ENCODE measurements around the gene PTRHD1. TPM values are rescaled to one million over a fixed set of nuclear protein-coding genes. Genes with fewer than 3 reads are reported as not detected.

PTRHD1 gene
- total RNA-seq, 2 experiments from 2014 or later, result 15.3 to 15.7 TPM

DNA sequence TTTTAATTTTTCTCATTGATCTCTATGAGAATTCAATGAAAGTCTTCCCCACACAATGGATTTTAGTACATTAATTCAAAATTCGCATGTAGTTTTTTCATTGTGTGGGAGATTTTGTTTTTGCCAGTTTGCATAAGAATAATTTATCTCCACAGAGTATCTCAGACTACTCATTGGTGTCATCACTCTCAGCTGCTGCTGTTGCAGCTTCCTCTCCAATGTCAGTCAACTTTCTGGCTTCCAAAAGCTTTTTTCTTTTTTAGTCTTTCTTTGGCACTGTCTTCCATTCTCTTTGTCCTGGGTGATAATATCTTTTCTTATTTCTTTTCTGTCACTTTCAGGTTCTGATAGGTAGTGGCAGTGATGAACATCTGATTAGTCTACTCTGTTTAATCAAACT is 50.5 kb downstream of the PTRHD1 start:
- Histone ChIP-seq H3K27me3 (ENCODE audit: control insufficient read depth in 1 of 2, insufficient read depth in 2 of 2, low read length in 2 of 2) (no peaks in the 10 kb centered on the region), H3K4me1 (ENCODE audit: insufficient read depth, low read length) (no peaks in the 10 kb centered on the region), H3K9me3 (ENCODE audit: control insufficient read depth in 1 of 2, insufficient read depth in 1 of 2, low read length in 2 of 2) (no peaks in the 10 kb centered on the region), H3K4me3 (ENCODE audit: low read length) (no peak overlapping the region), H3K27ac (ENCODE audit: low read depth in 1 of 2, low read length in 2 of 2) (no peak overlapping the region), H3K36me3 (ENCODE audit: insufficient read depth, low read length) (peaks cover 37% of the 10 kb centered on the region)
- no peaks in the 10 kb centered on the region for H3K27me3 Mint-ChIP-seq
- intact Hi-C loops (cut with DNase I, micrococcal nuclease), result no loop called here
- TF ChIP-seq, protein P1, sequence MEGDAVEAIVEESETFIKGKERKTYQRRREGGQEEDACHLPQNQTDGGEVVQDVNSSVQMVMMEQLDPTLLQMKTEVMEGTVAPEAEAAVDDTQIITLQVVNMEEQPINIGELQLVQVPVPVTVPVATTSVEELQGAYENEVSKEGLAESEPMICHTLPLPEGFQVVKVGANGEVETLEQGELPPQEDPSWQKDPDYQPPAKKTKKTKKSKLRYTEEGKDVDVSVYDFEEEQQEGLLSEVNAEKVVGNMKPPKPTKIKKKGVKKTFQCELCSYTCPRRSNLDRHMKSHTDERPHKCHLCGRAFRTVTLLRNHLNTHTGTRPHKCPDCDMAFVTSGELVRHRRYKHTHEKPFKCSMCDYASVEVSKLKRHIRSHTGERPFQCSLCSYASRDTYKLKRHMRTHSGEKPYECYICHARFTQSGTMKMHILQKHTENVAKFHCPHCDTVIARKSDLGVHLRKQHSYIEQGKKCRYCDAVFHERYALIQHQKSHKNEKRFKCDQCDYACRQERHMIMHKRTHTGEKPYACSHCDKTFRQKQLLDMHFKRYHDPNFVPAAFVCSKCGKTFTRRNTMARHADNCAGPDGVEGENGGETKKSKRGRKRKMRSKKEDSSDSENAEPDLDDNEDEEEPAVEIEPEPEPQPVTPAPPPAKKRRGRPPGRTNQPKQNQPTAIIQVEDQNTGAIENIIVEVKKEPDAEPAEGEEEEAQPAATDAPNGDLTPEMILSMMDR (IDR thresholded peaks at IDR 0.05), result no peak
- no peak overlapping the region for H3K27ac Mint-ChIP-seq
- DNase-seq (no peak), ATAC-seq (ENCODE audit: poor library complexity) (no peak)
- POLR2A ChIA-PET, result no interaction called here
- CTCF ChIA-PET, result no interaction called here
- H3K4me3 Mint-ChIP-seq, result no peak overlapping the region
- H3K4me1 Mint-ChIP-seq (ENCODE audit: low read depth), result peaks cover 30% of the 10 kb centered on the region
- H3K36me3 Mint-ChIP-seq (ENCODE audit: low read depth), result peaks cover 71% of the 10 kb centered on the region
- no peaks in the 10 kb centered on the region for H3K9me3 Mint-ChIP-seq

DNA sequence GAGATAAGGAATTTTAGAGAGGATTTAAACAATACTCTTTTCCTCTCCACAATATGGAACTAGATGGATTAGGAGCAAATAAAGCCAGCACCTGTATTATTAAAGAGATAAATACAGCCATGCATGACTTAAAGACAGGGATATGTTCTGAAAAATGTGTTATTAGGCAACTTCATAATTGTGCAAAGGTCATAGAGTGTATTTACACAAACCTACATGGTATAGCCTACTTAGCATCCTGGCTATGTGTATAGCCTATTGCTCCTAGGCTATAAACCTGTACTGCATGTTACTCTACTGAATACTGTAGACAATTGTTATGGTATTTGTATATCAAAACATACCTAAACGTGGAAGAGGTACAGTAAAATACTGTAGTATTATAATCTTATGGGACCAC is 53.0 kb downstream of the PTRHD1 start:
- intact Hi-C loops (cut with DNase I, micrococcal nuclease), result no loop called here
- H3K36me3 Mint-ChIP-seq (ENCODE audit: low read depth), result peaks cover 56% of the 10 kb centered on the region

More for the DNA sequence above, 53.0 kb downstream of the PTRHD1 start:
- Mint-ChIP-seq H3K27ac (no peak overlapping the region), H3K4me1 (ENCODE audit: low read depth) (peaks cover 27% of the 10 kb centered on the region), H3K9me3 (no peaks in the 10 kb centered on the region), H3K4me3 (no peak overlapping the region), H3K27me3 (no peaks in the 10 kb centered on the region)
- CTCF ChIA-PET, result interaction anchor here (1.2 kb wide), 1 partner anchor 9 kb away, joined by 3 read pairs; no protein-coding TSS in a partner anchor
- DNase-seq (no peak), ATAC-seq (ENCODE audit: poor library complexity) (no peak)
- Histone ChIP-seq H3K4me3 (ENCODE audit: low read length) (no peak overlapping the region), H3K27me3 (ENCODE audit: control insufficient read depth in 1 of 2, insufficient read depth in 2 of 2, low read length in 2 of 2) (no peaks in the 10 kb centered on the region), H3K9me3 (ENCODE audit: control insufficient read depth in 1 of 2, insufficient read depth in 1 of 2, low read length in 2 of 2) (no peaks in the 10 kb centered on the region), H3K4me1 (ENCODE audit: insufficient read depth, low read length) (no peaks in the 10 kb centered on the region), H3K36me3 (ENCODE audit: insufficient read depth, low read length) (peaks cover 17% of the 10 kb centered on the region), H3K27ac (ENCODE audit: low read depth in 1 of 2, low read length in 2 of 2) (no peak overlapping the region)
- POLR2A ChIA-PET, result no interaction called here
- TF ChIP-seq, protein P1 (IDR thresholded peaks at IDR 0.05), result no peak

Other genes starting within 250 kb of the PTRHD1 start
- 1 to 10 TPM; 3.4 to 3.5 TPM for gene CENPO, start within 50 bp of the PTRHD1 start, total RNA-seq
- 10 to 100 TPM; 28.1 to 31.4 TPM for gene ADCY3, start 126.8 kb upstream of the PTRHD1 start, total RNA-seq
- gene DNAJC27, start 178.6 kb upstream of the PTRHD1 start, total RNA-seq, result 10 to 100 TPM; 20.0 to 23.1 TPM
- gene EFR3B, start 248.7 kb upstream of the PTRHD1 start, total RNA-seq, result under 1 TPM in 1 of 2 experiments, not detected in 1; 0.11 TPM

Data from CD4-positive, alpha-beta T cell (primary cell).